ENCODE measurements around the gene STBD1.
"Not testable (repeated sequence)": the region's sequence is repeated elsewhere in the genome, so short reads cannot be mapped to it uniquely, and the experiment has no call there.

Gene STBD1

GRCh38 chr4:76315267-76315918 is 8.9 kb downstream of the STBD1 start:
- intact Hi-C loops (cut with DNase I): no loop called here
- DNase-seq: no peak

GRCh38 chr4:76316131-76316530 is 9.6 kb downstream of the STBD1 start:
- intact Hi-C loops (cut with DNase I): no loop called here
- no peak for DNase-seq

- intact Hi-C loops (cut with DNase I): no loop called here
- DNase-seq: no peak
These were observed 15.7 kb downstream of the STBD1 start for GRCh38 chr4:76322236-76322635.

- intact Hi-C loops (cut with DNase I): no loop called here
- no peak for DNase-seq
These were observed 18.5 kb downstream of the STBD1 start for GRCh38 chr4:76325072-76325471.

GRCh38 chr4:76326515-76326914 is 20.0 kb downstream of the STBD1 start:
- intact Hi-C loops (cut with DNase I): no loop called here
- no peak for DNase-seq

GRCh38 chr4:76334885-76335284 is 28.4 kb downstream of the STBD1 start:
- intact Hi-C loops (cut with DNase I): no loop called here
- DNase-seq: no peak

- intact Hi-C loops (cut with DNase I): no loop called here
- no peak for DNase-seq
These were observed 32.8 kb downstream of the STBD1 start for GRCh38 chr4:76339364-76339763.

- intact Hi-C loops (cut with DNase I): no loop called here
- DNase-seq: no peak
These were observed 34.5 kb downstream of the STBD1 start for GRCh38 chr4:76341063-76341462.

GRCh38 chr4:76342191-76342590 is 35.7 kb downstream of the STBD1 start:
- no peak for DNase-seq
- intact Hi-C loops (cut with DNase I): no loop called here

- no peak for DNase-seq
These were observed 36.3 kb downstream of the STBD1 start for GRCh38 chr4:76342803-76343202.

GRCh38 chr4:76354517-76355473 is 48.3 kb downstream of the STBD1 start:
- intact Hi-C loops (cut with DNase I): no loop called here
- no peak for DNase-seq

More at GRCh38 chr4:76342803-76343202, 36.3 kb downstream of the STBD1 start:
- intact Hi-C loops (cut with DNase I): no loop called here

- intact Hi-C loops (cut with DNase I): no loop called here
- no peak for DNase-seq
These were observed 51.4 kb downstream of the STBD1 start for GRCh38 chr4:76357981-76358380.

- DNase-seq: peak in 1 of 10 donors; percentile 49
- intact Hi-C loops (cut with DNase I): not testable (repeated sequence)
These were observed 53.4 kb downstream of the STBD1 start for GRCh38 chr4:76359881-76360466.
